Fibroblast of peridontal ligament (primary cell): ENCODE results near the gene DPYSL3.

Experiments
- DNase-seq: peaks from one replicate; pipeline ENCODE4 v3.0.0-alpha.2; 2010; ENCODE audit errors: extremely low read depth

Gene DPYSL3

GRCh38 chr5:147439254-147439653 lies 70.6 kb downstream of the DPYSL3 start:
- DNase-seq, result no peak

- peak; percentile 32 for DNase-seq
These were observed 72.7 kb downstream of the DPYSL3 start for GRCh38 chr5:147437161-147437596.

DNA sequence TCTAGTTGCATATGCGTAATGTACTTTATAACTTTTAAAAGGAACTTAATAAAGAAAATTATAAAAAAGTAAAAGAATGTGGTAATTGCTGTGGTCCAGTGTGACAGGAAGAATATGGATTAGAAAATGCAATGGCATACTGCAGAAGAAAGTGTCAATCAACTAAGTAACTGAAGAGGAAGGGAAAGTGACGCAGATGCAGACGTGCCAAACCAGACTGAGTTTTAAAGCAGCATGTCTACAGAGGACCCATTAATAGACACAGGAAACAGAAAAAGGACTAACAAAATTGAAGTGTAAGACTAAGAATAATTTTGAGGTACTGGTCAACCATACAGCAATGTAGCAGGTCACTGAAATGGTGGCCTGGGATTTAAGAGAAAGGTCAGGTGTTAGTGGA lies 73.3 kb downstream of the DPYSL3 start:
- DNase-seq, result no peak

- DNase-seq, result no peak
These were observed 75.8 kb downstream of the DPYSL3 start for GRCh38 chr5:147434049-147434448.

DNA sequence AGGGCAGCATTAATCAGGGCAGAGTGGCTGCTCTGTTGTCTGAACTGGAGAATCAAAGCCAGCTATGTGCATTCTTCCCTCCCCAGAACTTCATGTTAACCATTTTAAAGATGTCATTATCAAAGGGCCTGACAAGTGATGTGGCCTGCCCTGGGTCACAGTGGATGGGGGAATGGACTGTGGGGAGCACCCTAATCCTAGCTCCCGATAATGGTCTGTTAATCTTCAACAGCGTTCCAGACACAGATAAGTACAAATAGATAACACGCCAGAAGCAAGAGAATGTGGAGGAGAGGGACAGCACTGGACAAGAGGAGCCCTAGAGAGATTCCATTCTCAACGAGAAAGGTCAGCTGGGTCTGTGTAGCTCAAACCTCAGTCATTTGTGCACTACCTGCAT lies 77.5 kb downstream of the DPYSL3 start:
- DNase-seq, result no peak

- no peak for DNase-seq
These were observed 78.3 kb downstream of the DPYSL3 start for GRCh38 chr5:147431586-147431985.

- DNase-seq, result no peak
These were observed 79.2 kb downstream of the DPYSL3 start for GRCh38 chr5:147430628-147431027.

DNA sequence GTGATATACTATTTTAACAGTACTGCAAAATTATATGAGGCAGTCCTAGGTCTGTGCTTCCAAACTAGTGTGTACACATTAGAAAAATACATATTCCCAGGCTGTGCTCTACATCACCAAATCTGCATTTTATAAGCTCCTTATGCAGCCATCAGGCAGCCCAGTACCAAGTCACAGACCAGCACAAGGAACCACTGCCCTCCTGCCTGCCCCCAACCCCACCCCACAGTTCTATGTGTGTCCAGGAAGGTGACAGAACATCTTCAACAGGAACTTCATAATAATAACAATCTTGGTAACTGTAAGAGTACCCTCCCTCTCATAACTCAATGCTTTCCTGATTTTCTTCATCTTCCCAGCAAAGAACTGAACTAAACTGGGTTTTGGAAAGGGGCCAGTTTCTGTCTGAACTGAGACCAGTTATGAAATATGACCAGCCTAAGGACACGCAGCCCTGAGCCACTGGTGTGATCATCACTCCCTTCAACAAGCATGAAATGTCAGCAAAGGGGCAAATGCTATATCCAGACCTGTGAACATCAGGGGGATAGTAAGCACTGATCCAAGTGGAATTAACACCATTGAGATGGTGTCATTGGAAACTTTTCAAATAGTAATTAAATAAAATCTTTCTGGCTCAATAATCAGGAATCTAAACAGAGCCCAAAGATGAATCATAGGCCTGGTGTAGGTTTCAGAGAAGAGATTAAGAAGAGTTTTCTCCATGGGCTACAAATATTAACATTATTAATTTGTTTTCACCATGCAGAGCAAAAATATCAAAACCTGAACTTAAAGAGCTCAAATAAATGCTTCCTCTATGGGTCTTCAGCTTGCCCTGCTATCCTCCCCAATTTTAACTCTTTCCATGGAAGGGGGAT lies 82.1 kb downstream of the DPYSL3 start:
- peak; percentile 78 for DNase-seq

DNA sequence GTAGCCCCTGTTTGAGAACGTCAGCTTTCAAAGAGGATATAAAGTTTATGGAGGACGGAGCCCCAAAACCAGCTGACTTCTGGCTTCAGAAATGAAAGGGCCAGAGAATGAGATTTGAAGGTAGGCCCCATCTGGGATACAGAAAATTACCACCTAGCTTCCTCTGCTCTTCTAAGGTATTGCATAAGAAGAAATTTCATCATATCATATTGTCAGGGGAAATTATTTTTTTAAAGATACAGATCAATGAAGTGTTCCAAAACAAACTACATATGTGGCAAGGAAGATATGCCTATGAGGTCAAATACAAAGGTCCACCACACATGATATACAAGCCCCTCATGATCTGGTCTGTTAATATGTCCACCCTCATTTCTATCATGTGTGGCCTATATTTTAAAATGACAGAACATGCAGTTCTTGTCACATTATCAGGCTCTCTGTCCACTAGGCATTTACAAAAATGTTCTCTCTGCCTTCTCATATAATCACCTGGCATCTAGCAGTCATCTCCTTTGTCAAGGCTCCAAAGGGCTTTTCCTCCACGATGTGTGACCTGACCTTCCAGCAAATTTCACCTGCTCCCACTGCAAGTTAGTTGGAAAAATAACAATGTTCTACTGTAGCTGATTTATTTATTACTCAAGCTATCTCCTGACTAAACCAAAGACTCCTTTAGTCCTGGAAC lies 83.1 kb downstream of the DPYSL3 start:
- no peak for DNase-seq

DNA sequence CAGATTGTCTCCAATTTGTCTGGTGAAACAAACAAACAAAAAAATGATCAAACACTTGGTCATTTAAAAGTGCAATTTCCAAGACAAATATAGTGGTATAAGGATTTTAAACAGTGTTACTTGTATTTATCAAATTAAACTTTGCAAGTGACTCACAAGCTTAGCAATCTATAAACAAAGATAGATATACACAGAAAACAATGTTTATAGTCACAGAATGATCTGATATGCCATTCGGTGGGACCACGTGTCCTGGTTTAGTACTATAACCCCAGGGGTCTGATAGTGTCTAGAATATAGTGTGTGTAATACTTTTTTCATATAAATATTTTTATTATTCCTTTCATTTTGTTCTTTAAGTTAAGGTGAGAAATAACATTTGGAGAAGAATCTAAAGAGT lies 91.3 kb downstream of the DPYSL3 start:
- no peak for DNase-seq

DNA sequence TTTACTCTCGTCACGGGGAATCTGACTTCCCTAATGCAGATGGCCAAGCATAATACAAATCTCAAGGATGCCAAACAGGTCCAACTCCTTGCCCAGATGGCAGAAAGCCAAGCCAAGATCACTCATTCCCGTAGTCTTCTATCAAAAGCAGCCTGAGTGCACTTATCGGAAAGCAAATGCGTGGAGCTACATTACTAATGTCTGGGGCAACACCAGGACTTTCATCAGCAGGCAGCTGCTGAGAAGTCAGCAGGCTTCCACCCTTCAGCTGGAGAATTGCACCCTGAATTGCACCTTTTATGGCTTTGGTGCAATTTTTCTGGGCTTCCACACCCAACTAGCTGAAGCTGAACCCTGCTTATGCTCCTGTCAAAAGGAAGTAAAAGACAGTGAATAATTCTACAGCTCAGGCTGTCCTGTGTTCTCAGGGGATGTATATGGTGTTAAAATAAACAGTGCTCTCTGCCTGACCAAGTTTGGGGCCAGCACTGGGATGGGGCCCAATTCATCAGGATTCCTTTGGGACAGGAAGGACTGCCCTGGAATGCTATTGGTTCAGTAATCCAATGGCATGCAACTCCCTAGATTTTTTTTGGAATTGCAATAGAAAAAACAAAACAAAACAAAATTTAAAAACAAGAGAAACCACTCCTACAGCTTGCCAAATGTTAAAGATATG lies 92.6 kb downstream of the DPYSL3 start:
- peak; percentile 99 for DNase-seq

GRCh38 chr5:147415651-147416050 lies 94.2 kb downstream of the DPYSL3 start:
- DNase-seq, result no peak

GRCh38 chr5:147413266-147413665 lies 96.6 kb downstream of the DPYSL3 start:
- no peak for DNase-seq

DNA sequence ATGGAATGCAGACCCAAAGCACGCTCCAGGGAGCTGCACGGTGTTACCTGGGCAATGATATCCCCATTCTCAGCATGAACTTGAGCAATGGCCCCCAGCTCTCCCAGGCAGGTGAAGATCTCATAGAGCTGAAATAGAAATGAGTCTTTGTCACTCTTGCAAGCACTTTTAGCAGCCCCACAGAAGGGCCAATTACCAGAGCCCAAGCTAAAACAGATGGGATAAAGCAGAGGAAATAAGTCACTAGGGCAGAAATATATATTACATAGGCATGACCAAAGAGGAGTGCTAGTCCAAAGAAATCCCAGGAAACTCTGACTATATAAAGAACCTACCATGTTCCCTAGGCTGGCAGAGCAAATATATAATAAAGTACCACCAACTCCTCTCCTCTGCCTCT lies 97.3 kb downstream of the DPYSL3 start:
- no peak for DNase-seq

DNA sequence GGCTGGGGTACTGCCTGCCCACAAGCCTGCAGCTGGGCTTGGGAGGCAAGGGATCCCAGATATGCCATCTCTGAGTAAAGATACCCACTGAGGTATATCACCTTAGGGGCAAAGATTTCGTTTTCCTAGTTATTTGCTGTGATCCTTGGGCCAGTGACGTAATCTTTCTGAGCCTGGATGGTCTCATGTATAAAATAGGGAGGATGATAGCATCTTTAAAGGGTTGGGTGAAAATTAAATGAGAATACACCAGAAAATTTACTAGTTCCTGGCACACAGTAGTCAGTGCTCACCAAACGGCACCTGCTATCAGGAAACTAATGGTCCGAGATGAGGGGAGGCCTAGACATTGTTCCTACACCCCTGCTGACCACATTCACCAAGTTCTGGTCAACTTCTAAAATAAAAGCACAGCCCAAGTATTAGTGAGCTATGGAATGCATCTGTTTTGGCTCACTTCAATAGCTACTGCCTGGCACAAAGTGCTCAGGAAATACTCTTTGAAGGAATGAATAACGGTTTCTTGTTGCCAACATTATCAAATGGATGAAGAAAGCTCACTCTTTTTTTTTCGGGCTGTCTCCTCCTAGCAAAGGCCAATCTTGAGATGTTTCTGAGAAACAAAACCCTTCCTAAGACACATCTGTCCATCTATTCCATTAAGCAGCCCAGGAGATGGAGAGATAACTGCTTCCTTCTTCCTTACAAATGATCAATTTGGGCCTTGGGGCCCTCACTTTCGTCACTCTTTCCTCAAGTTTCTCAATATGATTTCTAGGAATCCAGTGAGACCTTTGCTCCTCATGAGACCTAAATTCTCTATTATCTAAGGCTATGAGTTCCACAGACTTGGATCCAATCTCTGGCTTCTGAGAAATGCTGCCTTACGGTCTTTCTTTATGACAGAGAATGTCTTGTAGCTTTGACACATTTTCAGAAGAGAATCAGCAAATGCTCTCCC lies 98.2 kb downstream of the DPYSL3 start:
- no peak for DNase-seq

- DNase-seq, result no peak
These were observed 99.1 kb downstream of the DPYSL3 start for GRCh38 chr5:147410496-147411358.

GRCh38 chr5:147408980-147409379 lies 100.9 kb downstream of the DPYSL3 start:
- DNase-seq, result no peak

DNA sequence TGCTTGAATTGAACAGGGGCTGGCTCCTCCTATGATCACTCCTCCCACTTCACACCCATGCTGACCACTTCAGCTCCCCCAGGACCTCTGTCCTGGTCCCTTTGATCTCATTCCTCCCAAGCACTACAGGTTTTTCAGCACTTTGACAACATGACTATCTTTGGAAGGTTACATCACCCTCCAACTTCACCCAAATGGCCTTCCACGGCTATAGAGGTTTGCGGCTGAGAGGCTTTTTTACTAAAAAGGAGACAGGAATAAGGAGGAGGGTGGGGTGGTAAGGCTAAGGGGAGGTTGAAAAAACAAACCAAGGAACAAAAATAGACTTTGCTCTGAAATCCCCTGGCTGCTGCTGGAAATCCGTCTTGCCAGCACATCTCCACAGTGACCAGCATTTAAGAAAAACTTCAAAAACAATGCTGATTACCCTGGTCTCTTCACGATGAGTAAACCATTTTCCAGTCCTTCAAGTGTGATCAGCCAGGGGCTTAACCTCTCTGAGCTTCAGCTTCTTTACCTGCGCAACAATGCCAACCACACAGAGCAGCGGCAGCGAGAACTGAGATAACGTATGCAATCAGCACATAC lies 102.7 kb downstream of the DPYSL3 start:
- DNase-seq, result peak; percentile 94

- DNase-seq, result peak; percentile 45
These were observed 103.2 kb downstream of the DPYSL3 start for GRCh38 chr5:147406636-147407035.

- DNase-seq, result no peak
These were observed 105.2 kb downstream of the DPYSL3 start for GRCh38 chr5:147404706-147405105.
